HK-2 (cell line): ENCODE measurements around the gene NAIF1.

ENCODE experiments used
- DNase-seq: peaks from one replicate; pipeline ENCODE4 v3.0.0-alpha.2; 2018; ENCODE audit not compliant: unreplicated experiment

The NAIF1 gene

GRCh38 chr9:128102861-128103588 lies 35.9 kb upstream of the NAIF1 start:
- no peak for DNase-seq

DNA sequence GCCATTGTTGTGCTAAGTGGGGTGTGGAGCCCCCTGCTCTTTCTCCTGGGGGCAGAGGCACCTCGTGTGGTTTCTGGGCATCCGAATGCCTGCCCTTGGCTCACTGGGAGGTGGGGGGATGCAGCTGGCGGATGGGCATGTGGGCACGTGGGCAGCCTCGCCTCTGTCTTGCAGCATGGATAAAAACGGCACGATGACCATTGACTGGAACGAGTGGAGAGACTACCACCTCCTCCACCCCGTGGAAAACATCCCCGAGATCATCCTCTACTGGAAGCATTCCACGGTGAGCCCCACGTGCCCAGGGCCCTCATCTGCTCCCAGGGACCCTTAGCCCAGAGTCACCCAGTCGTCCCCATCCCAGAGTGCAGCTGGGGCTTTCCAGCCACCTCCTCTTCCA lies 35.1 kb upstream of the NAIF1 start:
- DNase-seq, result no peak

DNA sequence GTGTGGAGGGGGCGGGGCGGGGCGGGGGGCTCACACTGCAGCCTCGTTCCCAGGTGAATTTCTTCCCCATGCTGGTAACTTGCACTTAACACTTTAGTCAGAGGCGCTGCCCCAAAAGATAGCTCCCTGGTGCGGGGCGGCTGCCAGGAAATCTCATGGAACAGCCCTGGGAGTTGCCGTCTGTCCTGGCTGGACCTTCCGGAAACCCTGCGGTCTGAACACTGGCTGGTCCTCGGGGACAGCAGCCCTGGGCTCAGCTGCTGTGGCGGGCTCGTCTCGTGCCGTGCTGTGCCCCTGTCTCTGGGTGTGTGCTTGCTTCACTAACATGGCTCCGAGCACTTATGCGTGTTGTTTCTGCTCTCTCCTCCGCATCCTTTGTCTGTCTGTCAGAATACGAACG lies 34.6 kb upstream of the NAIF1 start:
- no peak for DNase-seq

- peak; percentile 47 for DNase-seq
Observed at GRCh38 chr9:128101231-128101661, 34.1 kb upstream of the NAIF1 start.

DNA sequence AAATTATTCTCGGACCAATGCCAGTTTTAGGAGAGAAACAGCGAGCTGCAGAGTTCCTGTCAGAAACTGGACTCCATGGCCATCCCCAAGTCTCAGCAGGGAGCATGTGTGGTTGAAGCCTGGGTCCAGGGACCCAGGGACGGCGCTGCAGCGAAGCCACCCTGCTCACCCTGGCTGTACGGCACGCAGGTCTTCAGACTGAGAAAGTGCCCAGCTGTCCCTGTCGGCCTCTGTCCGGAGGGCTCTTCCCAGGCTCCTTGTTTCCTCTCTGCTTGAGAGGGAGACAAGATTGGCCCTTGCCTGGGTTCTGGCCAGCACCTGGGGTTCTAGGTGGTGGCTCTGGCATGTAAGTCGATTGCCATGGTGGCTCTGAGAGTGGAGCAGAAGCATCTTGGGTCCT lies 33.5 kb upstream of the NAIF1 start:
- DNase-seq, result no peak

- DNase-seq, result no peak
Observed at GRCh38 chr9:128099932-128100491, 32.9 kb upstream of the NAIF1 start.

DNA sequence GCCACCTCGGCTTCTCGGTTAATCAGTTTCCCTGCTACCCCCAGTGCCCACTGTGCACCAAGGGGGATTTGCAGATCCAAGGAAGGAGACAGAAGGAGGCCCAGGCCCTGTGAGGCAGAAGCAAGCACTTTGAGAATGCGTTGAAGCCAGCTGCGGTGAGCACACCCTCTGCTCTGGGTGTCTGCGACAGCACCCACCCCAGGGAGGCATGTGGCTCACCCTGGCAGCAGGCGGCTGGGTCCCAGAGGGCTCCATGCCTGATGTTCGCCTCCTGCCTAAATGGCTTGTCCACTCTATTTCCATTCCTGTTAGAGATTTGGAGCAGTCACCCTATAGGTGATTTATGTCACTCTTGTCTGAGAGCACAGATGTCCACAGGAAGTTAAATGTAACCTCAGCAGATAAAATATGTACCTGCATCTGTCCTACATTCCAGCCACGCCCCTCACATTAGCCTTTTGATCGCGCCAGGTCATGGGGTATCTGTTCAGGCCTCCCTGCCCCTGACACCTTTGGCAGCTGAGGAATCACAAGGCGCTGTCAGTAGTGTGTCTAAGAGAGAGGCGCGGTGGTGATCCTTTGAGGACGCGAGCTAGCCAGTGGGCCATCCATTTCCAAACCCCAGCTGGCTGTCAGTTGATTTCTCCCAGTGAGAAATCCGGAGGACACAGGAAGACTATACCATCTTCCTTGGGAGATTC lies 32.3 kb upstream of the NAIF1 start:
- DNase-seq, result no peak

GRCh38 chr9:128098297-128099230 lies 31.4 kb upstream of the NAIF1 start:
- peak; percentile 89 for DNase-seq

GRCh38 chr9:128097543-128098296 lies 30.6 kb upstream of the NAIF1 start:
- no peak for DNase-seq

GRCh38 chr9:128096616-128097536 lies 29.8 kb upstream of the NAIF1 start:
- DNase-seq, result no peak

- DNase-seq, result no peak
Observed at GRCh38 chr9:128094950-128095544, 27.9 kb upstream of the NAIF1 start.

- peak; percentile 79 for DNase-seq
Observed at GRCh38 chr9:128094166-128094949, 27.2 kb upstream of the NAIF1 start.

- DNase-seq, result no peak
Observed at GRCh38 chr9:128093011-128093410, 25.9 kb upstream of the NAIF1 start.

DNA sequence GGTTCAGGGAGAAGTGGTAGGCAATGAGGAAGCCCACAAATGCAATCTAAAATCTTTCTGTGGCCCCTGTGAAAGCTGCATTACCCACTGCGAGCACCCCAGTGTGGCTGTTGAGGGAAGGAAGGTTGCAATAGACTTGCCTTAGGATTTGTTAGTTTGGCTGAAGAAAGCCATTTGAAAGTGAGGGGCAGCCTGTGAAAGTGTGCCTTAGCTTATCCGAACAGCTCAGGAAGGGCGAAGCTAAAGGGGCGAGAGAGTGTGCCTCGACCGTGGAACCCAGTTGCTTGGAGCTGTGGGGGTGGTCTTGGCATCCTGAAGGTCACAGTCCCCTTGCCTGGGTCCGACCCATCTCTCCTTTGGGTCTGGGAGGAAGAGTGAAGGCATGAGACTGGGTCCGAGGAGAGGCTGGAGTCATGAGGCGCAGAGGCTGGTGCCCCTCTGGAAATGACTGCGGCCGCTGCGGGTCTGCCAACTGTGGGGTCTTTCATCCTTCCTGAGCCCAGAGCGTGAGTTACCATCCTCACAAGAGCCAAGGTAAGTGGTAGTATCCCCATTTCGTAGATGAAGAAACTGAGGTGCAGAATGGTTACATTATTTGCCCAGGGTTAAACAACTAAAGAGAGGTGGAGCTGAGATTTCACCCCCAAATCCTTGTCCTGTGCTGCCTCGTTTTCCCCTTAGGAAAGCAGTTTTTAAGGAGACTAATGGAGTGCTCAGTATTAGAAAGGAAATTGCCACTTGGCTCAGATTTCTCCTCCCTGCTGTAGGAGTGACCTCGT lies 25.3 kb upstream of the NAIF1 start:
- no peak for DNase-seq

- DNase-seq, result no peak
Observed at GRCh38 chr9:128091571-128091970, 24.5 kb upstream of the NAIF1 start.

DNA sequence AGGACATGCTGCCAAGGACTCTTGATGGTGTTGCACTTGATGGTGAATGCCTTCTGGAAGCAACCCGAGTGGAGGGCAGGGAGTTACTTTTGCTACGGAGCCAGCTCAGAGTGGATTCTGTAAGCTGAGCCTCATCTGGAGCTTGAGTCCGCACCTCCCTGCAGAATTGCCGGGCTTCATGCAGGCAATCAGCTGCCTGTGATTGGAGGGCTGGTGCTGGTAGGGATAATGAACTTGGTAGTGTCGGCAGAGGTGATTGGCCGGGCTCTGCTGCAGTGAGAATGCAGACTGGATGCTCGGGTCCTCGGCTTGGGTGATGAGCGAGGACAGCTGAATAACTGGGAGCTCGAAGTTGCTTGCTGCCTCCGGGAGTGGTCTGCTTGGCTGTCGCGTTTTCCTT lies 24.0 kb upstream of the NAIF1 start:
- no peak for DNase-seq

- no peak for DNase-seq
Observed at GRCh38 chr9:128089299-128089698, 22.2 kb upstream of the NAIF1 start.

DNA sequence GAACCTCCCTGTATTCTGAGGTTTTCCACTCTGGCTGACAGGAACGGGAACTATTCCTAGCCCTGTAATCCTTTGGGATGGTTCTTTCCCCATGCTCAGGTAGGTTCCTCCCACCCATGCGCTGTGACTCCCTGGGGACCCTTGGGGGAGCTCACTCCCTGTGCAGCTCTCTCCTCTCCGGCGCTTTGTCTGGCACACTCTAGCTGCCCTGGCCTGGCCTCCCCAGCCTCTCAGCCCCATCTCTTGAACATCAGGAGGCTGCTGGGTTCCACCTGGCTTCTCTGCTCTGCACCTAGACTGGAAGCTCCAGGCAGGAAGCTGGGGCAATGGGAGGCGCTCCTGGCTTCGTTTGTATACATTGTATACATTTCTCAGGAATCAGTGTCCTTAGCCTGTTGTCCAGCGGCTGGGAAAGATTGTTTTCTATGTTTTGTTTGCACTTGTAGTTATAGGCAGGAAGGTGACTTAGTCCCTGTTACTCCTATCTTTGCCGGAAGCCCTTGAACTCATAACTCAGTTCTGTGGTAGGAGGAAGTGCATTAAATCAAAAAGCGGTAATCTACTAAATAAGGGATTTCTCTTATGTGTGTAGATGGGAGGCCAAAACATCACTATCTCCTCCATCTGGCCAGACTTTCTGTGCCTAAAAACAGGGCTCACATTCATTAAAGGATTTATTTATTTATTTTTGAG lies 21.3 kb upstream of the NAIF1 start:
- no peak for DNase-seq
